RWPE2 (cell line): ENCODE data around the gene CLMP.

Experiments used
- ATAC-seq: fragments of 200-7000 bp; cut with Tn5 transposase; 3 replicates; pipeline ENCODE4 v1.9.1; 2021; ENCODE audit warnings: low read depth
- DNase-seq: peaks from one replicate; pipeline ENCODE4 v3.0.0-alpha.2; 2020; ENCODE audit warnings: low spot score
- H3K27ac ChIP-seq: fragments of 450-650 bp; 2 replicates; pipeline ENCODE4 v1.5.1; 2017; ENCODE audit warnings: mild to moderate bottlenecking; ENCODE audit not compliant: poor library complexity, severe bottlenecking
- H3K27me3 ChIP-seq: fragments of 250-450 bp; sonication (Bioruptor Pico); 2 replicates; pipeline ENCODE4 v1.5.1; 2021; ENCODE audit warnings: mild to moderate bottlenecking, moderate library complexity; ENCODE audit not compliant: insufficient read depth, poor library complexity, severe bottlenecking
- H3K36me3 ChIP-seq: fragments of 250-450 bp; sonication (Bioruptor Pico); 2 replicates; pipeline ENCODE4 v1.5.1; 2020; ENCODE audit warnings: low read depth, mild to moderate bottlenecking, moderate library complexity
- H3K4me1 ChIP-seq: fragments of 250-450 bp; sonication (Bioruptor Pico); 2 replicates; pipeline ENCODE4 v1.5.1; 2021; ENCODE audit warnings: mild to moderate bottlenecking, moderate library complexity; ENCODE audit not compliant: insufficient read depth, poor library complexity, severe bottlenecking
- H3K4me3 ChIP-seq: fragments of 250-450 bp; sonication (Bioruptor Pico); 2 replicates; pipeline ENCODE4 v1.5.1; 2021; ENCODE audit warnings: mild to moderate bottlenecking, moderate library complexity; ENCODE audit not compliant: severe bottlenecking
- H3K9me3 ChIP-seq: fragments of 250-450 bp; sonication (Bioruptor Pico); 2 replicates; pipeline ENCODE4 v1.5.1; 2021; ENCODE audit warnings: mild to moderate bottlenecking, moderate library complexity; ENCODE audit not compliant: severe bottlenecking
- TF ChIP-seq, protein P1 (sequence below): fragments of 450-650 bp; IDR thresholded peaks from one replicate; pipeline ENCODE4 v1.5.1; 2017; ENCODE audit warnings: mild to moderate bottlenecking, moderate library complexity; ENCODE audit not compliant: poor library complexity, severe bottlenecking

The CLMP gene

DNA sequence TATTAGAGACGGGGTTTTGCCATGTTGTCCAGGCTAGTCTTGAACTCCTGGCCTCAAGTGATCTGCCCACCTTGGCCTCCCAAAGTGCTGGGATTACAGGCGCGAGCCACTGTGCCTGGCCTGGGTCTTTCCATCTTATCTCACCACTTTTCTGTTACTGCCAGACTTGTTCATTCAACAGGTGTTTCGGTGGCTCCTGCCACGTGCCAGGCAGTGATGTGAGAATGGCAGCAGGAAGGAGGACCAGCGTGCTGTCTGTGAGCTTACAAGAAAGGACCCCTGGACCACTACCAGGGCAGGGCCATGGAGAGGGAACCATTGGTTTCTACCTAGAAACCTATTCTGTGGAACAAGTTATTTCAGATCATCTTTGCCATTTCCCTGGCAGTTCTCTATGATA is 44.2 kb downstream of the CLMP start:
- DNase-seq (no peak), ATAC-seq (no peak)
- peaks cover under 1% of the 10 kb centered on the region for H3K4me1 ChIP-seq
- no peak overlapping the region for H3K27ac ChIP-seq
- no peak overlapping the region for H3K4me3 ChIP-seq
- H3K36me3 ChIP-seq, result peaks cover 8% of the 10 kb centered on the region
- H3K27me3 ChIP-seq, result no peaks in the 10 kb centered on the region
- H3K9me3 ChIP-seq, result no peaks in the 10 kb centered on the region
- TF ChIP-seq, protein P1, sequence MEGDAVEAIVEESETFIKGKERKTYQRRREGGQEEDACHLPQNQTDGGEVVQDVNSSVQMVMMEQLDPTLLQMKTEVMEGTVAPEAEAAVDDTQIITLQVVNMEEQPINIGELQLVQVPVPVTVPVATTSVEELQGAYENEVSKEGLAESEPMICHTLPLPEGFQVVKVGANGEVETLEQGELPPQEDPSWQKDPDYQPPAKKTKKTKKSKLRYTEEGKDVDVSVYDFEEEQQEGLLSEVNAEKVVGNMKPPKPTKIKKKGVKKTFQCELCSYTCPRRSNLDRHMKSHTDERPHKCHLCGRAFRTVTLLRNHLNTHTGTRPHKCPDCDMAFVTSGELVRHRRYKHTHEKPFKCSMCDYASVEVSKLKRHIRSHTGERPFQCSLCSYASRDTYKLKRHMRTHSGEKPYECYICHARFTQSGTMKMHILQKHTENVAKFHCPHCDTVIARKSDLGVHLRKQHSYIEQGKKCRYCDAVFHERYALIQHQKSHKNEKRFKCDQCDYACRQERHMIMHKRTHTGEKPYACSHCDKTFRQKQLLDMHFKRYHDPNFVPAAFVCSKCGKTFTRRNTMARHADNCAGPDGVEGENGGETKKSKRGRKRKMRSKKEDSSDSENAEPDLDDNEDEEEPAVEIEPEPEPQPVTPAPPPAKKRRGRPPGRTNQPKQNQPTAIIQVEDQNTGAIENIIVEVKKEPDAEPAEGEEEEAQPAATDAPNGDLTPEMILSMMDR, result no peak

DNA sequence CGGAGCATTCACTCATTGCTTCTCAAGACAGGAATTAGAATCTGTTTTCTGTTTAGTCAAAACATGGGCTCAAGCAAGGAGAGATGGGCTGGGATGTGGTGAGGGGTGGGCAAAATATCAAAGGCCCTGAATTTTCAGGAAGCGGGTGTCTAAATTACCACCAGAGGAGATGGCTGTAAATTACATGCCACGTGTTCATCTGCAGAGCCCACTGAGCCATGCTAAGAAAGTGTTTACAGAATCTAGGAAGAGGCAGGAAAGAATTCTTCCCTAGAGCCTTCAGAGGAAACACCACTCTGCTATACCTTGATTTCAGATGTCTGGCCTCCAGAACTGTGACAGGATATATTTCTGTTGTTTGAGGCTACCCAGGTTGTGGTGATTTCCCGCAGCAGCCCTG is 46.1 kb downstream of the CLMP start:
- H3K9me3 ChIP-seq, result no peaks in the 10 kb centered on the region
- H3K27ac ChIP-seq, result no peak overlapping the region
- ATAC-seq, result no peak
- DNase-seq, result no peak
- peaks cover 14% of the 10 kb centered on the region for H3K4me1 ChIP-seq
- no peaks in the 10 kb centered on the region for H3K27me3 ChIP-seq
- H3K4me3 ChIP-seq, result no peak overlapping the region
- peaks cover 8% of the 10 kb centered on the region for H3K36me3 ChIP-seq
- TF ChIP-seq, protein P1, result no peak

DNA sequence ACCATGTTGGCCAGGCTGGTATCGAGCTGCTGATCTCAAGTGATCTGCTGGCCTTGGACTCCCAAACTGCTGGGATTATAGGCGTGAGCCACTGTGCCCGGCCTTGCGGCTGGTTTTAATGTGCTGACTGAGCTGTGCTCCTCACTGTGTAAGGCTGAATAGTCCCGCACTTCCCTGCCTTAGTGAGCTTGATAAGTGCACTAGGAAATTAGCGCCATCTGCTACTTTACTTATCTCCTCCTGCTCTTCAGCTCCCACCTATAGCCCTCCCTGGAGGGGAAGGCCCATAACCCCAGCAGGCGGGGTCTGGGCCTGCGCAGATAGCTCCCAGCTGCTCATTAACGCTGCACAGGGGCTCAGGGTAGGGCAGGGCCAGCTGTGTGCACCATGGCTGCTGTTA is 49.4 kb downstream of the CLMP start:
- Histone ChIP-seq H3K27me3 (no peaks in the 10 kb centered on the region), H3K36me3 (peaks cover 8% of the 10 kb centered on the region), H3K4me1 (peaks cover 14% of the 10 kb centered on the region), H3K27ac (peak overlapping the region; percentile 54), H3K9me3 (no peaks in the 10 kb centered on the region), H3K4me3 (no peak overlapping the region)
- TF ChIP-seq, protein P1, result no peak
- DNase-seq (no peak), ATAC-seq (peak; percentile 59)

DNA sequence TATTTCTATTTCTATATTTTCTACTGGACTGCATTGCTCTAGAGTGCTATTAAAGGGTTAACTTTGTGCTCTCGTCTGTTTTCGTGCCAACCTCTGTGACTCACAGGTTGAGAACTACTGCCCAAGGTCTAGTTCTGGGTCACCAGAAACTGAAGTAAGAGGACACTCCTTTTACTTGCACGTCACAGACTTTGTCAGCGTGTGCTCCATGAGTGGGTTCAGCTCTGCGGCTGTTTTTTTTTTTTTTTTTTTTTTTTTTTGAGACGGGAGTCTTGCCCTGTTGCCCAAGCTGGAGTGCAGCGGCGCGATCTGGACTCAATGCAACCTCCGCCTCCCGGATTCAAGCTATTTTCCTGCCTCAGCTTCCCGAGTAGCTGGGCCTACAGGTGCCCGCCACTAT is 49.8 kb downstream of the CLMP start:
- DNase-seq (peak; percentile 72), ATAC-seq (peak; percentile 95)
- TF ChIP-seq, protein P1, result no peak
- H3K36me3 ChIP-seq, result peaks cover 8% of the 10 kb centered on the region
- H3K4me1 ChIP-seq, result peaks cover 14% of the 10 kb centered on the region
- peak overlapping the region; percentile 54 for H3K27ac ChIP-seq
- H3K9me3 ChIP-seq, result no peaks in the 10 kb centered on the region
- no peak overlapping the region for H3K4me3 ChIP-seq
- no peaks in the 10 kb centered on the region for H3K27me3 ChIP-seq

DNA sequence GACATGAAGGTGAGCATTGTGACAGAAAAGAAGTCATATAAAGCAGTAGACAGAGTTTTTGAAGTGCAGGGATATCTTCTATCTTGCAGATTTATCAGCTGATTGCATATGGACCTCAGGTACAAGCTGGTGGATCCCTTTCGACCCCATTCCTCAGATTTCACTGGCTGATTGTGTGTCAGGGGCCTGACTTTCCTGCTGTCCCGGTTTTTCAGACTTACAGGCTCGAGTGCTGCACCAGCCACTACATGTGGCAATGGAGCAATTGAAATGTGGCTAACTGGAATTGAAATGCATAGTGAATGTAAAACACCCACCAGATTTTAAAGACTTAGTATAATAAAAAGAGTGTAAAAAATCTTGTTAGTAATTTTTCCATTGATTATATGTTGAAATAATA is 50.3 kb downstream of the CLMP start:
- no peak overlapping the region for H3K4me3 ChIP-seq
- no peak for DNase-seq
- peaks cover 14% of the 10 kb centered on the region for H3K4me1 ChIP-seq
- no peaks in the 10 kb centered on the region for H3K27me3 ChIP-seq
- H3K9me3 ChIP-seq, result no peaks in the 10 kb centered on the region
- TF ChIP-seq, protein P1, result no peak
- H3K36me3 ChIP-seq, result peaks cover 8% of the 10 kb centered on the region
- H3K27ac ChIP-seq, result peak overlapping the region; percentile 54
- no peak for ATAC-seq
